ENCODE results near the gene PPM1D. TPM values are rescaled to one million over a fixed set of nuclear protein-coding genes. Genes with fewer than 3 reads are reported as not detected.
"Not testable (repeated sequence)": the region's sequence is repeated elsewhere in the genome, so short reads cannot be mapped to it uniquely, and the experiment has no call there.

PPM1D gene
- total RNA-seq, 5 donors from 2014 or later (not counting 1 experiment from before 2014, with no cell fraction given) = 17.0 to 22.5 (median 19.6) TPM

- CTCF ChIA-PET = interaction anchor here in 1 of 2 donors (0.7 to 1.0 kb wide), 2 partner anchors 27 to 71 kb away, joined by 3 read pairs; no protein-coding TSS in a partner anchor
- 30% methylated on average over 1 of the region's 1 CpG for WGBS (ENCODE audit: insufficient coverage)
- H3K27me3 Mint-ChIP-seq = no peaks in the 10 kb centered on the region
- no peaks in the 10 kb centered on the region for H3K9me3 Mint-ChIP-seq
- Histone ChIP-seq H3K9me3 (no peaks in the 10 kb centered on the region), H3K36me3 (ENCODE audit: control insufficient read depth in 2 of 2, extremely low read depth in 1 of 2, insufficient read depth in 1 of 2, low read length in 1 of 2) (no peaks in the 10 kb centered on the region), H3K27me3 (replicated peaks in 1 of 2; ENCODE audit: control insufficient read depth in 2 of 2, extremely low read depth in 1 of 2, insufficient read depth in 2 of 2, low read length in 1 of 2) (no peaks in the 10 kb centered on the region), H3K4me1 (ENCODE audit: control insufficient read depth in 1 of 2, extremely low read depth in 1 of 2, insufficient read depth in 2 of 2, low read length in 2 of 2) (peaks cover 8 to 14% of the 10 kb centered on the region in 2 experiments), H3K27ac (ENCODE audit: low read length) (no peak overlapping the region), H3K4me3 (ENCODE audit: control insufficient read depth in 1 of 2, extremely low read depth in 1 of 2, low read length in 1 of 2) (no peak overlapping the region)
- DNase-seq (no peak), ATAC-seq (replicated peaks in 1 of 4) (no peak)
- no peak overlapping the region for H3K27ac Mint-ChIP-seq
- H3K4me3 Mint-ChIP-seq = peak overlapping the region; percentile 71 to 96 (median 94)
- peaks cover 61 to 65% (median 63%) of the 10 kb centered on the region in 3 donors for H3K4me1 Mint-ChIP-seq
- POLR2A ChIA-PET = interaction anchor here in 1 of 2 donors (0.6 to 0.7 kb wide), 2 partner anchors 9 to 149 kb away, joined by 3 to 8 read pairs; no protein-coding TSS in a partner anchor
- peaks cover 8% of the 10 kb centered on the region for H3K36me3 Mint-ChIP-seq
These were observed 2.9 kb downstream of the PPM1D start for GRCh38 chr17:60602871-60603270.

- H3K27me3 Mint-ChIP-seq; H3K27me3 ChIP-seq (replicated peaks in 1 of 2; ENCODE audit: control insufficient read depth in 2 of 2, extremely low read depth in 1 of 2, insufficient read depth in 2 of 2, low read length in 1 of 2); H3K9me3 Mint-ChIP-seq; H3K36me3 ChIP-seq (ENCODE audit: control insufficient read depth in 2 of 2, extremely low read depth in 1 of 2, insufficient read depth in 1 of 2, low read length in 1 of 2); DNase-seq; ATAC-seq (replicated peaks in 1 of 4); H3K36me3 Mint-ChIP-seq; H3K4me3 ChIP-seq (ENCODE audit: control insufficient read depth in 1 of 2, extremely low read depth in 1 of 2, low read length in 1 of 2); H3K27ac ChIP-seq (ENCODE audit: low read length); POLR2A ChIA-PET; H3K27ac Mint-ChIP-seq; H3K9me3 ChIP-seq: not testable (repeated sequence)
- H3K4me1 ChIP-seq (ENCODE audit: control insufficient read depth in 1 of 2, extremely low read depth in 1 of 2, insufficient read depth in 2 of 2, low read length in 2 of 2) = peaks cover 8 to 14% of the 10 kb centered on the region in 2 experiments
- H3K4me3 Mint-ChIP-seq = peak overlapping the region; percentile 17 to 42 (median 25)
- WGBS (ENCODE audit: insufficient coverage) = 96% methylated on average over 8 of the region's 10 CpGs
- CTCF ChIA-PET = interaction anchor here in 1 of 2 donors (0.6 kb wide), 1 partner anchor 806 kb away, joined by 3 read pairs; no protein-coding TSS in a partner anchor
- peaks cover 55 to 60% (median 59%) of the 10 kb centered on the region in 3 donors for H3K4me1 Mint-ChIP-seq
These were observed 3.5 kb downstream of the PPM1D start for GRCh38 chr17:60603477-60603876.

GRCh38 chr17:60604686-60605334 is 4.8 kb downstream of the PPM1D start:
- Histone ChIP-seq H3K4me3 (ENCODE audit: control insufficient read depth in 1 of 2, extremely low read depth in 1 of 2, low read length in 1 of 2) (no peak overlapping the region), H3K27me3 (replicated peaks in 1 of 2; ENCODE audit: control insufficient read depth in 2 of 2, extremely low read depth in 1 of 2, insufficient read depth in 2 of 2, low read length in 1 of 2) (no peaks in the 10 kb centered on the region), H3K27ac (ENCODE audit: low read length) (no peak overlapping the region), H3K36me3 (ENCODE audit: control insufficient read depth in 2 of 2, extremely low read depth in 1 of 2, insufficient read depth in 1 of 2, low read length in 1 of 2) (no peaks in the 10 kb centered on the region), H3K4me1 (ENCODE audit: control insufficient read depth in 1 of 2, extremely low read depth in 1 of 2, insufficient read depth in 2 of 2, low read length in 2 of 2) (peaks cover 8 to 11% of the 10 kb centered on the region in 2 experiments), H3K9me3 (no peaks in the 10 kb centered on the region)
- Mint-ChIP-seq H3K4me3 (peak overlapping the region in 1 of 3 donors; percentile 42), H3K27me3 (no peaks in the 10 kb centered on the region), H3K9me3 (no peaks in the 10 kb centered on the region), H3K36me3 (peaks cover 8% of the 10 kb centered on the region), H3K4me1 (peaks cover 45 to 54% (median 50%) of the 10 kb centered on the region in 3 donors), H3K27ac (no peak overlapping the region)
- ATAC-seq (replicated peaks in 1 of 4) (no peak), DNase-seq (no peak)
- WGBS (ENCODE audit: insufficient coverage) = 100% methylated on average over 3 of the region's 5 CpGs
- POLR2A ChIA-PET = interaction anchor here in 1 of 2 donors (0.6 kb wide), 1 partner anchor 23 kb away, joined by 5 read pairs; no protein-coding TSS in a partner anchor
- CTCF ChIA-PET = interaction anchor here in 1 of 2 donors (0.6 kb wide), 2 partner anchors 34 to 201 kb away, joined by 3 read pairs; no protein-coding TSS in a partner anchor

- no peaks in the 10 kb centered on the region for H3K27me3 ChIP-seq (replicated peaks in 1 of 2; ENCODE audit: control insufficient read depth in 2 of 2, extremely low read depth in 1 of 2, insufficient read depth in 2 of 2, low read length in 1 of 2)
- no peak overlapping the region for H3K4me3 ChIP-seq (ENCODE audit: control insufficient read depth in 1 of 2, extremely low read depth in 1 of 2, low read length in 1 of 2)
- H3K27ac Mint-ChIP-seq = no peak overlapping the region
- ATAC-seq (replicated peaks in 1 of 4) (no peak), DNase-seq (no peak)
- H3K27me3 Mint-ChIP-seq = no peaks in the 10 kb centered on the region
- H3K4me1 Mint-ChIP-seq = peaks cover 49 to 61% (median 56%) of the 10 kb centered on the region in 3 donors
- peaks cover 7 to 11% of the 10 kb centered on the region in 2 experiments for H3K4me1 ChIP-seq (ENCODE audit: control insufficient read depth in 1 of 2, extremely low read depth in 1 of 2, insufficient read depth in 2 of 2, low read length in 2 of 2)
- no peak overlapping the region for H3K4me3 Mint-ChIP-seq
- no peaks in the 10 kb centered on the region for H3K9me3 Mint-ChIP-seq
- ChIA-PET CTCF (interaction anchor here in 1 of 2 donors (1.2 kb wide), 1 partner anchor 32 kb away, joined by 4 read pairs; no protein-coding TSS in a partner anchor), POLR2A (no interaction called here)
- H3K36me3 Mint-ChIP-seq = peaks cover 8% of the 10 kb centered on the region
- no peaks in the 10 kb centered on the region for H3K36me3 ChIP-seq (ENCODE audit: control insufficient read depth in 2 of 2, extremely low read depth in 1 of 2, insufficient read depth in 1 of 2, low read length in 1 of 2)
- H3K9me3 ChIP-seq = no peaks in the 10 kb centered on the region
- no peak overlapping the region for H3K27ac ChIP-seq (ENCODE audit: low read length)
These were observed 6.0 kb downstream of the PPM1D start for GRCh38 chr17:60606036-60606435.

GRCh38 chr17:60610473-60610872 is 10.5 kb downstream of the PPM1D start:
- Mint-ChIP-seq H3K27me3 (no peaks in the 10 kb centered on the region), H3K36me3 (peaks cover 8% of the 10 kb centered on the region), H3K4me1 (peaks cover 35 to 47% (median 46%) of the 10 kb centered on the region in 3 donors), H3K9me3 (no peaks in the 10 kb centered on the region), H3K27ac (no peak overlapping the region), H3K4me3 (no peak overlapping the region)
- ChIA-PET CTCF (no interaction called here), POLR2A (no interaction called here)
- H3K4me3 ChIP-seq (ENCODE audit: control insufficient read depth in 1 of 2, extremely low read depth in 1 of 2, low read length in 1 of 2) = no peak overlapping the region
- H3K27me3 ChIP-seq (replicated peaks in 1 of 2; ENCODE audit: control insufficient read depth in 2 of 2, extremely low read depth in 1 of 2, insufficient read depth in 2 of 2, low read length in 1 of 2) = no peaks in the 10 kb centered on the region
- no peak overlapping the region for H3K27ac ChIP-seq (ENCODE audit: low read length)
- no peak for ATAC-seq (replicated peaks in 1 of 4)
- H3K4me1 ChIP-seq (ENCODE audit: control insufficient read depth in 1 of 2, extremely low read depth in 1 of 2, insufficient read depth in 2 of 2, low read length in 2 of 2) = no peaks in the 10 kb centered on the region
- no peaks in the 10 kb centered on the region for H3K9me3 ChIP-seq
- WGBS (ENCODE audit: insufficient coverage) = no CpG with 5 or more reads among the region's 2 CpGs
- peaks cover 0 to 8% of the 10 kb centered on the region in 2 donors for H3K36me3 ChIP-seq (ENCODE audit: control insufficient read depth in 2 of 2, extremely low read depth in 1 of 2, insufficient read depth in 1 of 2, low read length in 1 of 2)
- no peak for DNase-seq

GRCh38 chr17:60611321-60611720 is 11.3 kb downstream of the PPM1D start:
- H3K4me3 Mint-ChIP-seq; H3K27me3 Mint-ChIP-seq; H3K9me3 Mint-ChIP-seq; H3K36me3 ChIP-seq (ENCODE audit: control insufficient read depth in 2 of 2, extremely low read depth in 1 of 2, insufficient read depth in 1 of 2, low read length in 1 of 2); DNase-seq; ATAC-seq (replicated peaks in 1 of 4); H3K9me3 ChIP-seq; H3K4me1 ChIP-seq (ENCODE audit: control insufficient read depth in 1 of 2, extremely low read depth in 1 of 2, insufficient read depth in 2 of 2, low read length in 2 of 2); POLR2A ChIA-PET; H3K36me3 Mint-ChIP-seq; CTCF ChIA-PET; H3K4me3 ChIP-seq (ENCODE audit: control insufficient read depth in 1 of 2, extremely low read depth in 1 of 2, low read length in 1 of 2); H3K27ac ChIP-seq (ENCODE audit: low read length); H3K27me3 ChIP-seq (replicated peaks in 1 of 2; ENCODE audit: control insufficient read depth in 2 of 2, extremely low read depth in 1 of 2, insufficient read depth in 2 of 2, low read length in 1 of 2): not testable (repeated sequence)
- peak overlapping the region in 1 of 2 donors; percentile 28 for H3K27ac Mint-ChIP-seq
- 100% methylated on average over 4 of the region's 5 CpGs for WGBS (ENCODE audit: insufficient coverage)
- peaks cover 30 to 40% (median 39%) of the 10 kb centered on the region in 3 donors for H3K4me1 Mint-ChIP-seq
